Eye (tissue), 1 donor: ENCODE results near the gene LRRC57.

Experiments used
- DNase-seq: peaks from one replicate; pipeline ENCODE4 v3.0.0-alpha.2; 2015

Gene LRRC57

DNA sequence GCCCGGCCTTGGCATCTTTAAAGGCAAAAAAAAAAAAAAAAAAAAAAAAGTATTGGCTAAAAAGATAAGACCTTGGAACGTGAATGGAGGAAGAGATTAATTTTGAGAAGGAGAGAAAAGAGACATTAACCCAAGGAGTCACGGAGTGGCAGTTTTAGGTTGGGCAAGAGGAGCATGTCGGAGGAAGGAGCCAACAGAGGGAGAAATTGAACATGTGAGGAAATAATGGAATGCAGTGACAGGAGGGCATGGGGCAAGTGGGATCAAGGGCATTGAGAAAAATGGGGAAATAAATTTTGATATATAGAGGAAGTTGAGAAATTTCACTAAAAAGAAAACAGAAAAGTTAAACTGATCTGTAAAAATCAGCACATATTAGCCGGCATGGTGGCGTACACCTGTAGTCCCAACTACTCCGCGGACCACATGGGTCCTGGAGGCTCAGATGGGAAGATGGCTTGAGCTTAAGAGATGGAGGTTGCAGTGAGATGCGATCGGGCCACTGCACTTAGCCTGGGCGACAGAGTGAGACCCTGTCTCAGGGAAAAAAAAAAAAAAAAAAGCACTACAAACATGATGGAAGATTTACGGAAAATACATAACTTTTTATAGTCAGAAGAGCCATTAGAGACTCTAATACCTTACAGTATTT, 1.3 kb upstream of the LRRC57 start:
- no peak for DNase-seq

DNA sequence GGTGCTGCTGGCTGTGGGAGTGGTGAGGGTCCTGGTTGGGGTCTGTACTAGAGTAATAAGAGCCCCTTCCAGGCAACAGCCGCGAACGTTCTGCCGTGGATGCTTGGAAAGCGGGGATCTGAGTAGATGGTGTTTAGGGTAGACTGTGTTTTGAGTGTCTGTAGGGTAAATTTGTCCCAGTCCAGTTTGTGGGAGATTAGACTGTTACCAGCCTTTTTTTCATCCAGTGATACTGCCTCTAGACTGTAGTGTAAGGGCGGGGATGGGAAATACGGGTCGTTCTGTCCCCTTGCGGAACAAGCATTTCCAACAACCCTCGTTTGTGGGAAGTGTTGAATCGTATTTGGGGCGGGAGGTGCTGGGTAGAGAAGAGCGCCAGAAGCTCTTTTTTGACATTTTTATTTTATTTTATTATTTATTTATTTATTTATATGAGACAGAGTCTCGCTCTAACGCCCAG, 469 bp upstream of the LRRC57 start:
- no peak for DNase-seq

DNA sequence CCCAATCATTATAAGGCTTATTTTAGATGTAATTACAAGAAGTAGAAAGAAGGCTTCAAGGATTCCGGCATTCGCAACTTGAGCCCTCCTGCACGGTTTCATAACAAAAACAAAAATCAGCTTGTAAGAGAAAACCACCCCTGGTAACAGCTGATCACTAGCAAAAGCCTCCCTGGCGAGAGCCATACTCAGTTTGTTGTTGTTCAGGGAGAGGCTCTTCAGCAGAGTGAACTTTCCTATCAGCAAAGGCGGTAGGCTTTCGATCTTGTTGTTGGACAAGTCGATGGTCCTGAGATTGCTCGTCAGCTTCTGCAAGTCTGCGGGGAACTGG, 710 bp downstream of the LRRC57 start:
- DNase-seq, result no peak

DNA sequence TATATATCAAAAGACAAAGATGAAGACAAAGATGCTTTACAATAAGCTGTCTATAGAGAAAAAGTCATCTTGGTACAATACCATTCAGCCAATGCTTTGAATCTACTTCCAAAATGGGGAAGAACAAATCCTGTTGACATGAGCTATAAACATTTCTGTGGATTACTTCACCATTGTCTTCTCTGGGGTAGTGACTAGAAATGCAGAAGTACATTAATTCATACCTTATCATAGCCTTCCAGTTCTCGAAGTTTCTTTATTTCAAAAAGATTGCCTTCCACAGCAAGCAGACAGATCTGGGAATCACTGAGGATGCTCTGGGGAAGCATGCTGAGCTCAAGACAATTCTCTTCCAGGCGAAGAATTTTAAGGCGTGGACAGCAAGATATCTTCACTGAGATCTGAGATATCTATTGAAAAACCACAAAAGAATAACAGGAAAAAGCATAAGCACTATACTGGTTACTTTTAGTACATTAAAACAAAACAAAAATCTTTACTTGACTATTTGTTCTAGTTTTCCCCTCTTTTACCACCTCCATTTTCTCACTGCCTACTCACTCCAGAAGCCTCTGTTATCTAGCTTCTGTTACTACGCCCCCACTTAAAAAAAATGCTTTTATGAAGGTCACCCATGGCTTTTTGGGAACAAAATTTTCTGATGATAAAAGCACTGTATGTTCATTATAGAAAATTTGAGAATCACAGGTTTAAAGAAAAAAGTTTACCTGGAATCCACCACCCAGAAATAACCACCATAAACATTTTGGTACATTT, 3.6 kb downstream of the LRRC57 start:
- DNase-seq, result no peak

DNA sequence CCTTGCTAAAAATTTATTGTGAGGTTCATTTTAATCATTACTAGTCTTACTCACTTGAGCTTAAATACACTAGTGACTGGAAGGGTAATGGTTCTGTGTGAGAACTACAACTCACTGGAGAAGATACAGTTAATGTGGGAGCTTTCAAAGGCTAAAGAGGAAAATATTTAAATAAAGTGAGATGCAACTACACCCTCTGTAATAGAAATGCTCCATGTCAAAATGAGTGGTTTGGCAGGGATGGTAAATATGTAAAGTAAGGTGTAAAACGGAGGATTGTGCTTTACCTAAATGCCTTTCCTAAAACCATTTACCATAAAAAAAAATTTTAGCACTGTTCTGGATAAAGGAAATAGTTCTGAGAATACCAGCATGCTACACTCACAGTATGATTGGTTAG, 15.3 kb downstream of the LRRC57 start:
- DNase-seq, result no peak

DNA sequence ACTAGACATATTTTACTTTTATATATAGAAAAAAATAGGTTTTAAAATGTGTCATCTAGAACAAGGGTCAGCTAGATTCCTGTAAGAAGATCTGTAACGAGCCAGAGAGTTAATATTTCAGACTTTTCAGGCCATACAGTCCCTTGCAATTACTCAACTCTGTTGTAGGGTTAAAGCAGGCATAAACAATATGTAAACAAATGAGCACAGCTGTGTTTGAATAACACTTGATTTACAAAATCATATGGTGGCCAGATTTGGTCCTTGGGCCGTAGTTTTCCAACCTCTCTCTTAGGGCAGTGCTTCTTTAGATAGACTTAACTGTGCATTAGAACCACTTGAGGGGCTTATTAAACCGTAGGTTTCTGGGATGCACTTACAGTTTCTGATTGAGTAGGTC, 19.6 kb downstream of the LRRC57 start:
- no peak for DNase-seq

DNA sequence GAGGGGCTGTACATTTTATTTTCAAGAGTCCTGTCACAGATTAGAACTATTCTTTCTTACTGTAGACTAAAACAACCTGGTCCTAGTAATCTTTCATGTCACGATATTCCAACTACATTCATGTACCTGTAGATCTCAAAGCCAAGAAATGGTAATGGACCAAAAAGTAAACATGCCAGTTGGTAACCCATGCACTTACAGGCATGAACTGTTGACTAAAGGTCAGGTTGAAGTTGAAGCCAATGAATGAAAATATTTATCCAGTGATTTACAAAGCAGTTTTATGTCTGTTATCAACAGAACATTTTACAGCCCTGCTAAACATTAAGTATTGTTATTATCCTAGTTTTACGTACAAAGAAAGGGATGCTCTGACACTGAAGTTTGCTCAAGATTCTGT, 25.3 kb downstream of the LRRC57 start:
- no peak for DNase-seq

DNA sequence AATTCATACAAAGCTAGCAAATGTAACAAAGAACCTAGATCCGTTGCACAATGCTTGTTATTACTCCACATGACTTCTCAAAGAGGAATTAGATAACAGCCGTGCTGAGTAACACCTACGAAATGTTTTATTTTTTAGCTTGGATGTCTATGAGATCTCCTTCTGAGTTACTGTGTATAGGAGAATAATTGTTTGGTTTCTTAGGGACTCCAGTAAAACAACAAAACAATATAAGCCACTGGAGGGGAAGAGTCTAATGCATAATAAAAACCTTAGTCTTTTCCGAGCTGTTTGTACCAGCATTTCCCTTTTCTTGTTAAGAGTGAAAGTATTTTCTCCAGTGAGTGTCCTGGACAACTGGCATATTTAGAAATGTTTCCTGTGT, 37.6 kb downstream of the LRRC57 start:
- DNase-seq, result no peak

DNA sequence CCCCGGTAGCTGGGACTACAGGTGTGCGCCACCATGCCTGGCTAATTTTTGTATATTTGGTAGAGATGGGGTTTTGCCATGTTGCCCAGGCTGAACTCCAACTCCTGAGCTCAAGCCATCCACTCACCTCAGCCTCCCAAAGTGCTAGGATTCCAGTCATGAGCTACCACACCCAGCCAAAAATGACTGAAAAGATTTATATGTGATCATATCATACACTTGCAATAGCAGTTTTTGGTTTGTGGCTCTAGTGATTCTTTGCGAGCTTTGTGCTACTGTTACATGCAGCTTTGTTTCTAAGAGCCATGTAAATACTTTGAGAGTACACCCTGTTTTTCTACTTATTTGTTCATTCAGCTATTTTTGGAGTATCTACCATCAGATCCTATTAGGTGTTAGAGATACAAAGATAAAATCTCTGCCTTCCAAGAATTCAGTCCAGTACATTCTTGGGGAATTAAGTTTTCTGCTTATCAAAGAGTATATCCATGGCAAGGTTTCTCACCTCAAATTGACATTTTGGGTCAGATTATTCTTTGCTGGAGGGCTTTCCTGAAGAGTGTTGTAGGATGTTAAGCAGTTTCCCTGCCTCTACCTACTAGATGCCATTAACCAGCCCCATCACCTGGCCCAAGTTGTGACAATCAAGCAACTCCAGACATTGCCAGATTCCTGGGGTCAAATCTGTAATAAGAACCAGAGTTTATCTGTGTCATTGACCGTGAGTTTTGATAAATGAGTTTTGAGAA, 38.2 kb downstream of the LRRC57 start:
- no peak for DNase-seq

DNA sequence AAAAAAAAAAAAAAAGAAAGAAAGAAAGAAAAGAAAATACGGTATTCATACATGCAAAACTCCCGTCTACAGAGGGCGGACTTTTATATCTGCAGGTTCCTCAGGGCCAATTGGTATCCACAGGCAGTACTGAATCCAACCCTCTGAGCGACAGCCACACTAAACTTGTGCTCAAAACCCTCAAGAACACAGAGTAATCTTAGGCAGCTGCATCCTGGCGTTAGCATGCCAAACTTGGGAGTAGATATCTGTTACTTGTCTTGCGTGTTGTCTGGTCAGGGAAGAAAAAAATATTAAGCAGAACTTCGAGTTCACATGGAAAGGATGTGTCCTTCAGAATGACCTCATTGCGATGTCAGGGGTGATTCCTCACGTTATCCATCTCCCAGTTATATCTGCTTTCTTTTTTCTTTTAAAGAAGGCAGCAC, 40.3 kb downstream of the LRRC57 start:
- no peak for DNase-seq

DNA sequence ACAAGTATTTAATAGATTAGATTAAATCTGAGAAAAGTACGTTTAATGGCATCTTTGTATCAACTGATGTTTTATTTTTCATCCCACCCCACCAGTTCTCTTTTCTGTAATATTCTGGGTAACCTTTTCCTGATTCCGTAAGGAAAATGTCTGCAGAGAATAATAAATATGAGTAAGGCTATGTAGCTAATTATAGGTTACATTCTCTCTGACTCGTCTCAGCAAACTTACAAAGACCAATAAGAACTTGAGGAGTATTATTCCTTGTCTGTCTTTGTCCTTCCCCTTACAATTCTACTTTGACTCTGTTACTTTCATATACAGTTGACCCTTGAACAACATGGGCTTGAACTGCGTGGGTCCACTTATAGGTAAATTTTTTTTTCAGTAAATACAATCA, 41.1 kb downstream of the LRRC57 start:
- DNase-seq, result no peak

DNA sequence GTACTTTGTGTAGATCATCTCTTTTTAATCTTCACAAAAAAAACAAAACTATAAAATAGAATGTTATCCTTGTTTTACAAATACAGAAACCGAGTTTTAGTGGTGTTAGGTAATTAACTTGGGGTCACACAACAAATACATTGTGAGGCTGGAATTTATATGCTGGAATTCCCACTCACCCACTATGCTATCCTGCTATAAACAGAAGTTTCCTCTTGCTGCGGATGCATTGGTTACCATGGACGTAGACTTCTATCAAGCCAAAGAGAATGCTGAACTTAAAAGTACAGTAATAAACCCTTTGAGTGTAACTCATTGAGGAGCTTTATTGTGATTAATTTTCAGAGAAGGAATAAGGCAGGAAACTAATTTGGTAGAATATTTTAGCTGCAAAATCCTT, 44.0 kb downstream of the LRRC57 start:
- no peak for DNase-seq

DNA sequence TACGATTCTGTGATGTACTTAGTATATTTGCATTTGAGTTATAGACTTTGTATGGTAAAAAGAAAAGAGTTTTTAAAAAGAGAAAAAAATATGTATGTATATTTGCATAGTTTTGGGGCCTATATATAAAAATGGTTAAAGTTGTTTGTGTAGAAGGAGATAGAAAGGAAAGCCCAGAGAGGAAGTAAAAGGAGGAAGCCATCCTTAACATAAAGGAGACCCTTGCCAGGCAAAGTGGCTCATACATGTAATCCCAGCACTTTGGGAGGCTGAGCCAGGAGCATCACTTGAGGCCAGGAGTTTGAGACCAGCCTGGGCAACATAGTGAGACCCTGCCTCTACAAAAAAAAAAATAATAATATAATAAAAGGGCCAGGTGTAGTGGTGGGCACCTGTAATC, 44.8 kb downstream of the LRRC57 start:
- no peak for DNase-seq

DNA sequence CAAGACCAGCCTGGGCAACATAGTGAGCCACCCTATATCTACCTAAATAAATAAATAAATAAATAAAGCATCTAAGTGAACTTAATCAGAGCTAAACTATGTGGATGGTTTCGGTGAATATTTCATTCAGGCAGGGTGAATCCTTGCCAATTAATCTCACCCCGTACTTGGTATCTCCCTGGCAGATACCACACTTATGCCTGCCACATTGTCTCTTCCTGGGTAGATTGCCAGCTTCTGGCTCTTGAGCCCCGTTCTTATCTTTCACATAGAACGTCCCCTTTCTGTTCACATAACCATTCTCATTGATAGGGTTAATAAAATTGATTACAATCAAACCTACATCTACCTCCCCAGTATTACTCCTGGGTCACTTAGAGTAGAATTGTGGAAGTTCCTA, 46.1 kb downstream of the LRRC57 start:
- no peak for DNase-seq

DNA sequence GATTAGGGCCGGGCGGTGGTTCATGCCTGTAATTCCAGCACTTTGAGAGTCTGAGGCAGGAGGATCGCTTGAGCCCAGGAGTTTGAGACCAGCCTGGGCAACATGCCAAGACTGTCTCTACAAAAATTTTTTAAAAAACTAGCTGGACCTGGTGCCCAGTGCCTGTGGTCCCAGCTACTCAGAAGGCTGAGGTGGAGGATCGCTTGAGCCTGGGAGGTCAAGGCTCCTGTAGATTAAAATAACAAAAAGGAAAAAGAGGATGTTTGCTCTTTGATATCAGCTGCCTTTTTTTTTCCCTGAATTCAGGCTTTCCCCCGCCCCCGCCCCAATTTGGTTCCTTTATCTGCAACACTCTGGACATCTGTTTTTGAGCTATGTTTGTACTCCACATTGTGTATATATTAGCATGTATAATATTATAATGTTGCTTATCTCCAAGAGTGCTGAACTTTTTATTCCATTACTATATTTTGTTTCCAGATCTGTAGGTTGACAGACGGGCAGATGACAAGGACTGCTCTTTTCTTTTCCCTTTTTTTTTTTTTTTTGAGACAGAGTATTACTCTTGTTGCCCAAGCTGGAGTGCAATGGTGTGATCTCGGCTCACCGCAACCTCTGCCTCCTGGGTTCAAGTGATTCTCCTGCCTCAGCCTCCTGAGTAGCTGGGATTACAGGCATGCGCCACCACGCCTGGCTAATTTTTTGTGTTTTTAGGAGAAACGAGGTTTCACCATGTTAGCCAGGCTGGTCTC, 48.6 kb downstream of the LRRC57 start:
- no peak for DNase-seq

DNA sequence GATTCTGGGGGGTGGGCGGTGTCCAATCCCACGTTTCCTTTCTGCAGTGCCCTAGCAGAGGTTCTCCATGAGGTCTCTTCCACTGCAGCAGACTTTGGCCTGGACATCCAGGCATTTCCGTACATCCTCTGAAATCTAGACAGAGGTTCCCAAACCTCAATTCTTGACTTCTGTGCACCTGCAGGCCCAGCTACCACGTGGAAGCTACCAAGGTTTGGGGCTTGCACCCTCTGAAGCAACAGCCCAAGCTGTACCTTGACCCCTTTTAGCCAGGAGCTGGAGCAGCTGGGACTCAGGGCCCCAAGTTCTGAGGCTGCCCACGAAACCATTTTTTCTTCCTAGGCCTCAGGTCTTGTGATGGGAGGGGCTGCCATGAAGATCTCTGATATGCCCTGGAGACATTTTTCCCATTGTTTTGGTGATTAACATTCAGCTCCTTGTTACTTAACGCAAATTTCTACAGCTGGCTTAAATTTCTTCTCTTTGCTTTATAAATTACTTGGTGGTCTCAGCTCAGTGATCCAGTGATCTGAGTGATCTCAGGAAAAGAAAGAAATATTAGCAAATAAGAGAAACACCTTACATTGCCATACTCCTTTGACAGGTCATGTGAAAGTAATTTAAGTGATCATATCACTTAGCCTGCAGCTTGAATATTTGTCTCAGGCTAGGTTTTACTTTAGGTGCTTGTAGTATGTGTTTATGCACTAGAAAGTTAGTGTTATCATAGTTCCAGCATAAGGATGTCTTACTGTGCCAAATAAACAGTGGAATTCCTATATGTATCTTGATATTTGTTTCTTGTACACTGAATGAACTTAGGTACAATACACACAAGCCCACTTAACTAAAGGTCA, 50.2 kb downstream of the LRRC57 start:
- no peak for DNase-seq

DNA sequence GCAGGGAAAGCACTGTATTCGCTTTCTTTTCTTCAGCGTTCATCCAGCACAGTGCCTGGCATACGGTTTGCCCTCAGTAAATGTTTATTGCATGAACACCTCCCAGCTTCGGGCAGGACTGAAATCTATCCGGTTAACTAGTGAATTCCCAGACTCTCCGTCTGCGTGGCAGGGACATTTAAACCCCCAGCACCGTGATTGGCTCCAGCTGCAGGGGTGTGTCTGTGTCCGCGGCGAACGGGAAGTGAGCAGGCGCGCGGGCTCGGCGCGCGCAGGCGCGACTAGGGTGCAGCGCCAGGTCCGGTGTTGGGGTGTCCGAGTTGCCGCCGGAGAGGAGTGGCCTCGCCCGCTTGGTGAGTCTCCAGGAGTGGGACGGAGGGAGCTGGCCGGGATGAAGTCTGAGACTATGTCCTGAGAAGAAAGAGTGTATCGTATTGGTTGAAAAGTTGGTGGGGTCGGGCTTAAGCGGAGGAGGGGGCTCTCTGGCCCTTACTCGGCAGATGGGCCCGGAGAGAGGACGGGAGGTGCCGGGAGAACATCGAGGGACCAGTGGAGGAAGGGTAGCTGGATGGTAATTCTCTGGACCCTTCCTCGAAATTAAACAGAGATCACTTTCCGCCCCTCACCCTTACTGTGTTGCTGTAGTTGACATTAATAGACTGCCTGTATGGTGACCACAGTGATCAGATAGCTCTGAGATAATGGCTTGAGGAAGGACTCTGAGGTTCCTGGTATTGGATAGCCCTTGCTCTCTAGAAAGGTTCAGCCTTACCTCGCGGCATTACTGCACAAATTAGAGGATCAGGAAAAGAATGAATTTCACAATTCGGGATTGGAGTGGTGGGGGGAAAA, 53.0 kb downstream of the LRRC57 start, which contains the start of gene SNAP23:
SNAP23 (plus strand) TSS at position 274 of the 852 bp plus-strand sequence. CDS start 16,213 bp downstream, outside the sequence.
- peak; percentile 95 for DNase-seq

DNA sequence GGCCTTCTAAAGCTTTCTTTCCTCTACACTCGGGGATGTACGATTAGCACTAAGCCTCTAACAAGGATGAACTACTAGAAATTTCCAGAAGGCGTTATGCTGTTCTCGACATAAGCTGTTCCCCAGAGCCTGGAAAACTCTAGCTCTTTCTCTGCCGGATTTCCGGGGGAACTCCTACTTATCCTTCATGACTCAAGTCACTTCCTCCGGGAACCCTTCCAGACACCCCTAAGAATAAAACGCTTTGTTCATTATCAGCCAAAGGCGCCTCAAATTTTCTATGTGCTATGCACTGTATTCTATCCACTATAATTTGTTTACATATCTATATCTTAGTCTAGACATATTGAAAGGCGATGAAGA, 53.6 kb downstream of the LRRC57 start:
- DNase-seq, result no peak

DNA sequence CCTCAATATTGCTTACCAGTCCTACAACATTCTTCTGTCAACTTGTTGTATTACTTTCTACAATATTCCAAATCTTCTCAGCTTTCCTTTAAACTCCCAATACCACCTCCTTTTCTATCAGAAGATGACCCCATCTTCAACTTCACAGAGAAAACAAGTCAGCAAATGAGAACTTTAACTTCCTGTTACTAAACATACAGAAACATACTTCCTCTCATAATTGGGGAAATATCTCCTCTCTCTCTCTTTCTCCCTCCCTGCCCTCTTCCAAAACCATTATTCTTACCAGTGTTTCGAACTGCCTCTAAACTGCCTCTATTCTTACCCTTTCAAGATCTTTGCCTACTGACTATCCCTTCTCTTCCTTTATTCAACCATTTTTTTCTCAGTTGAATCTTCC, 54.9 kb downstream of the LRRC57 start:
- no peak for DNase-seq

DNA sequence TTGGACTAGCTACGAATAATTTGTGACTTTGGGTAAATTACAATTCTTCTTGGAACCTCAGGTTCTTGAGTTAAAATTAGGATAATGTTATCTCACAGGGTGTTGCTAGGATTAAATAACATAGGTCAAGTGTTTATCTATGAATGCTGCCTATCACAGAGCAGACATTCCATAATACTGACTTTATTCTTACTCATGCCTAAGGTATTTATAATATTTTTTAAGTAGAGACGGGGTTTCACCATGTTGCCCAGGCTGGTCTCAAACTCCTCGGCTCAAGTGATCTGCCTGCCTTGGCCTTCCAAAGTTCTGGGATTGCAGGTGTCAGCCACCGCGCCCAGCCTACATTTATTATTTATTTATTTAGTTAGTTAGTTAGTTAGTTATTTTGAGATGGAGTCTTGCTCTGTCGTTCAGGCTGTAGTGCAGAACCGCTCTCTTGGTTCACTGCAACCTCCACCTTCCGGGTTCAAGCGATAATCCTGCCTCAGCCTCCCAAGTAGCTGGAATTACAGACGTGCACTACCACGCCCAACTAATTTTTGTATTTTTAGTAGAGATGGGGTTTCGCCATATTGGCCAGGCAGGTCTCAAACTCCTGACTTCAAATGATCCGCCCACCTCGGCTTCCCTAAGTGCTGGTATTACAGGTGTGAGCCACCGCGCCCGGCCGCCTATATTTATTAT, 56.9 kb downstream of the LRRC57 start:
- no peak for DNase-seq
